Common myeloid progenitor, CD34-positive (primary cell): ENCODE measurements around the gene AIF1.

Source experiments
- CTCF ChIA-PET: fragments of 350-600 bp; sonication (Branson Sonifier 250); formaldehyde crosslinking; loops from one replicate; lab custom pipeline; 2021; ENCODE audit warnings: antibody characterized with exemption; lab: Charles Lee
- POLR2A ChIA-PET: fragments of 350-600 bp; sonication (Branson Sonifier 250); formaldehyde crosslinking; loops from one replicate; lab custom pipeline; 2021; ENCODE audit warnings: antibody characterized with exemption; lab: Charles Lee
- DNase-seq, 3 donors: peaks; one replicate each; pipeline versions ENCODE4 v3.0.0 to v3.0.0-alpha.2; 2013
- H3K27ac ChIP-seq, 2 experiments: 1 replicate in 1 of 2; 2 replicates in 1 of 2; pipeline ENCODE4 v1.7.0; 2013; ENCODE audit warnings: inconsistent platforms in 2 of 2, low read length in 2 of 2, mild to moderate bottlenecking in 2 of 2, low read depth in 1 of 2, moderate library complexity in 1 of 2; ENCODE audit not compliant: severe bottlenecking in 2 of 2, insufficient read depth in 1 of 2, poor library complexity in 1 of 2
- H3K27me3 ChIP-seq, 5 experiments: replicated peaks in 2 of 5; 1 replicate in 3 of 5; 2 replicates in 2 of 5; pipeline versions ENCODE4 v1.6.1 to v1.7.0; 2013; ENCODE audit warnings: low read length in 4 of 5, mild to moderate bottlenecking in 2 of 5, moderate library complexity in 2 of 5, inconsistent platforms in 1 of 5; ENCODE audit not compliant: insufficient read depth in 5 of 5, control insufficient read depth in 4 of 5
- H3K36me3 ChIP-seq, 4 experiments: 1 replicate in 2 of 4; 2 replicates in 2 of 4; pipeline versions ENCODE4 v1.6.1 to v1.7.0; 2013; ENCODE audit warnings: low read length in 3 of 4, control low read depth in 1 of 4, mild to moderate bottlenecking in 1 of 4; ENCODE audit not compliant: control insufficient read depth in 4 of 4, insufficient read depth in 4 of 4
- H3K4me1 ChIP-seq, 4 experiments: 1 replicate in 3 of 4; 2 replicates in 1 of 4; pipeline versions ENCODE4 v1.6.1 to v1.7.1; 2013; ENCODE audit warnings: low read length in 3 of 4, mild to moderate bottlenecking in 3 of 4, control low read depth in 1 of 4, inconsistent platforms in 1 of 4, moderate library complexity in 1 of 4; ENCODE audit not compliant: control insufficient read depth in 4 of 4, insufficient read depth in 4 of 4; ENCODE audit errors: control extremely low read depth in 1 of 4
- H3K4me3 ChIP-seq, 7 experiments: 1 replicate in 4 of 7; 2 replicates in 3 of 7; pipeline versions ENCODE4 v1.5.1 to v1.7.0; 2013; ENCODE audit warnings: mild to moderate bottlenecking in 7 of 7, low read length in 6 of 7, moderate library complexity in 6 of 7, inconsistent platforms in 2 of 7, low read depth in 2 of 7, control low read depth in 1 of 7; ENCODE audit not compliant: insufficient read depth in 4 of 7, control insufficient read depth in 1 of 7; ENCODE audit errors: extremely low read depth in 1 of 7
- H3K9me3 ChIP-seq, 5 experiments: 1 replicate in 4 of 5; 2 replicates in 1 of 5; pipeline versions ENCODE4 v1.6.1 to v1.7.1; 2013; ENCODE audit warnings: low read length in 4 of 5, mild to moderate bottlenecking in 2 of 5, inconsistent platforms in 1 of 5, low read depth in 1 of 5, moderate library complexity in 1 of 5; ENCODE audit not compliant: control insufficient read depth in 4 of 5, insufficient read depth in 2 of 5; ENCODE audit errors: control extremely low read depth in 1 of 5
- WGBS: methylation state at CpG from one replicate; pipeline ENCODE4 v1.1.5; 2013; ENCODE audit not compliant: insufficient coverage; 5-methylcytosine and 5-hydroxymethylcytosine counted together

Gene AIF1

GRCh38 chr6:31609519-31610406, 5.3 kb upstream of the AIF1 start:
- POLR2A ChIA-PET: interaction anchor here (0.8 to 1.3 kb wide), 3 partner anchors 10 to 29 kb away, joined by 3 to 4 read pairs (median 4); partner anchors contain the start of gene LST1

DNA sequence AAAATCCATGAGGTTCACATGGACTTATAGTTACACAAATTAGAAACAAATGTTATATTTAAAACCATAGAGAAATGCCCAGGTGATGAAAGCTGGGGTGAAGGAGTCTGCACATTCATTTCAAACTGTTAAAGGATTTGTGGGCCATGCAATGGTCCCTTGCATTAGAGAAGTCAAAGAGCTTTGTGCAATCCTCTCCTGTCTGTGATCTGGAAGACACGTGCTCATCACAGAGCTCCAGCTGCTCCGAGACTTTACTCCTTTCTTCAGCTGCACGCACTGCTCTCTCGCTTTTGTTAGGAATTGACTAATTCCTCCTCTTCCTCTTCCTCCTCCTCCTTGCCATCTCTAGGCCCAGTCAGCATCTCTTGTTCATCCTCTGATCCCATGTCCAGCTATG, 4.1 kb upstream of the AIF1 start:
- no peak for DNase-seq
- no peak overlapping the region for H3K27ac ChIP-seq
- WGBS: 94% methylated on average over 4 of the region's 4 CpGs
- ChIA-PET CTCF (interaction anchor here (1.0 to 13.1 kb wide), 4 partner anchors 14 to 62 kb away, joined by 3 to 142 read pairs (median 6); partner anchors contain the start of gene NCR3), POLR2A (no interaction called here)
- peaks cover 11 to 40% (median 35%) of the 10 kb centered on the region in 4 experiments for H3K4me1 ChIP-seq
- no peak overlapping the region for H3K4me3 ChIP-seq
- H3K27me3 ChIP-seq: no peaks in the 10 kb centered on the region
- no peaks in the 10 kb centered on the region for H3K36me3 ChIP-seq
- no peaks in the 10 kb centered on the region for H3K9me3 ChIP-seq

More at GRCh38 chr6:31609519-31610406, 5.3 kb upstream of the AIF1 start:
- H3K27me3 ChIP-seq: no peaks in the 10 kb centered on the region
- H3K27ac ChIP-seq: peak overlapping the region in 1 of 2 experiments; percentile 49
- no peaks in the 10 kb centered on the region for H3K36me3 ChIP-seq
- peak in 2 of 3 donors; percentile 72 to 73 for DNase-seq
- no peak overlapping the region for H3K4me3 ChIP-seq
- CTCF ChIA-PET: interaction anchor here (0.8 to 13.1 kb wide), 10 partner anchors 13 to 65 kb away, joined by 3 to 142 read pairs (median 4); partner anchors contain the start of genes ATP6V1G2, LST1, LTB and NCR3
- peaks cover 8 to 31% (median 24%) of the 10 kb centered on the region in 4 experiments for H3K4me1 ChIP-seq
- H3K9me3 ChIP-seq: no peaks in the 10 kb centered on the region
- WGBS: 90% methylated on average over 5 of the region's 8 CpGs

DNA sequence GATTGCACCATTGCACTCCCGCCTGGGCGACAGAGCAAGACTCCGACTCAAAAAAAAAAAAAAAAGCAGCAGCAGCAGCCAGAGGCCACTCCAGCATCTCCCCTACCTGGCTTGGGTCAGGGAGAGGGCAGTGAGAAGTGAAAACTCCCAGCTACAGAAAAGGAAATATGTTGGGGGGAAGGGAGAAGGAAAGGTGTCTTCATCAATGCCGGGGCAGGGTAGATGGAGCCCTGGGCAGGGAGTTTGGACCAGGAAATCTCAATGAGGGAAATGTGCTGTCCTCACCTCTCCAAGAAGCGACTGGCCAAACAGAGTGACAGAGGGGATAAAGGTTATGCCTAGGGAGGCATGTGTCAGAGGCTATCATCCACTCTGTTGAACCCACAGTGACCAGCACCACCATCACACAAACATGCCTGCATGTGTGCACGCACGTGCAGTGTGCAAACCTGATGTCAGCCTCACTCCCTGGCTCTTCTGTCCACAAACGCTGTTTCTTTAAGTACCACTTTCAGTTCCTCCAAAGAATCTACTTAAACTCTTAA, 887 bp upstream of the AIF1 start:
- ChIA-PET POLR2A (interaction anchor here (2.0 kb wide), 1 partner anchor 55 kb away, joined by 4 read pairs; no protein-coding TSS in a partner anchor), CTCF (interaction anchor here (1.2 to 13.1 kb wide), 8 partner anchors 10 to 116 kb away, joined by 3 to 142 read pairs (median 5); partner anchors contain the start of genes LTB, MICB and NCR3)
- H3K9me3 ChIP-seq: no peaks in the 10 kb centered on the region
- WGBS: 63% methylated on average over 3 of the region's 8 CpGs
- peaks cover 0 to 8% (median 0%) of the 10 kb centered on the region in 4 experiments for H3K36me3 ChIP-seq
- H3K4me3 ChIP-seq: peak overlapping the region in 3 of 7 experiments; percentile 37 to 90 (median 85)
- DNase-seq: no peak
- no peaks in the 10 kb centered on the region for H3K27me3 ChIP-seq
- peak overlapping the region; percentile 29 to 91 for H3K27ac ChIP-seq
- peaks cover 20 to 60% (median 55%) of the 10 kb centered on the region in 4 experiments for H3K4me1 ChIP-seq

- H3K4me1 ChIP-seq: peaks cover 22 to 61% (median 53%) of the 10 kb centered on the region in 4 experiments
- H3K36me3 ChIP-seq: peaks cover 0 to 8% (median 0%) of the 10 kb centered on the region in 4 experiments
- WGBS: 0% methylated on average over 2 of the region's 7 CpGs
- H3K4me3 ChIP-seq: peak overlapping the region; percentile 46 to 90 (median 83)
- ChIA-PET POLR2A (interaction anchor here (1.0 to 2.0 kb wide), 3 partner anchors 36 to 197 kb away, joined by 3 to 9 read pairs (median 4); partner anchors contain the start of gene BAG6), CTCF (interaction anchor here (0.5 to 13.1 kb wide), 7 partner anchors 8 to 243 kb away, joined by 3 to 142 read pairs (median 5); partner anchors contain the start of genes LST1 and NCR3)
- H3K27me3 ChIP-seq: no peaks in the 10 kb centered on the region
- no peaks in the 10 kb centered on the region for H3K9me3 ChIP-seq
- peak; percentile 81 to 95 (median 94) for DNase-seq
- peak overlapping the region; percentile 87 to 91 for H3K27ac ChIP-seq
Observed at GRCh38 chr6:31615748-31616147, 714 bp downstream of the AIF1 start.

- Histone ChIP-seq H3K36me3 (peaks cover 0 to 13% (median under 1%) of the 10 kb centered on the region in 4 experiments), H3K27ac (peak overlapping the region; percentile 87 to 91), H3K4me1 (peaks cover 31 to 68% (median 60%) of the 10 kb centered on the region in 4 experiments), H3K9me3 (no peaks in the 10 kb centered on the region), H3K4me3 (peak overlapping the region in 6 of 7 experiments; percentile 61 to 90 (median 84)), H3K27me3 (no peaks in the 10 kb centered on the region)
- no peak for DNase-seq
- ChIA-PET CTCF (interaction anchor here (13.1 kb wide), 1 partner anchor 20 kb away, joined by 142 read pairs; the partner anchor contains the start of gene NCR3), POLR2A (interaction anchor here (0.5 kb wide), 1 partner anchor 93 kb away, joined by 3 read pairs; no protein-coding TSS in a partner anchor)
- 71% methylated on average over 2 of the region's 2 CpGs for WGBS
Observed at GRCh38 chr6:31617010-31617409, 2.0 kb downstream of the AIF1 start.

GRCh38 chr6:31619805-31620585, 5.0 kb downstream of the AIF1 start:
- ChIA-PET CTCF (interaction anchor here (0.6 kb wide), 1 partner anchor 350 kb away, joined by 3 read pairs; no protein-coding TSS in a partner anchor), POLR2A (interaction anchor here (0.6 to 2.8 kb wide), 4 partner anchors 11 to 118 kb away, joined by 3 to 19 read pairs (median 6); partner anchors contain the start of gene BAG6)
- no peaks in the 10 kb centered on the region for H3K27me3 ChIP-seq
- H3K9me3 ChIP-seq: no peaks in the 10 kb centered on the region
- WGBS: under 1% methylated on average over 34 of the region's 50 CpGs
- peaks cover 25 to 54% (median 47%) of the 10 kb centered on the region in 4 experiments for H3K4me1 ChIP-seq
- peak; percentile 99 to 100 (median 99) for DNase-seq
- H3K36me3 ChIP-seq: peaks cover 5 to 39% (median 21%) of the 10 kb centered on the region in 4 experiments
- H3K27ac ChIP-seq: peak overlapping the region; percentile 94 to 97
- peak overlapping the region; percentile 29 to 95 (median 78) for H3K4me3 ChIP-seq
